OCI-LY1 (cell line): Measurements from ENCODE around the gene ZNF407.

Experiments
- EZH2 ChIP-seq: fragments of 200-600 bp; sonication (generic), shearing (Covaris generic); IDR thresholded peaks from 2 replicates; pipeline ENCODE4 v1.8.0; 2017; ENCODE audit warnings: borderline replicate concordance, mixed run types, mild to moderate bottlenecking, antibody characterized with exemption, low read length, moderate library complexity, mixed read lengths
- TF ChIP-seq, protein P1 (sequence below): fragments of 200-600 bp; sonication (generic), shearing (Covaris generic); IDR thresholded peaks from 2 replicates; pipeline ENCODE4 v1.5.1; 2017; ENCODE audit warnings: mild to moderate bottlenecking, antibody characterized with exemption, low read length, moderate library complexity, mixed read lengths

GRCh38 chr18:75112186-75113096 is 514.8 kb downstream of the ZNF407 start:
- TF ChIP-seq, protein P1, sequence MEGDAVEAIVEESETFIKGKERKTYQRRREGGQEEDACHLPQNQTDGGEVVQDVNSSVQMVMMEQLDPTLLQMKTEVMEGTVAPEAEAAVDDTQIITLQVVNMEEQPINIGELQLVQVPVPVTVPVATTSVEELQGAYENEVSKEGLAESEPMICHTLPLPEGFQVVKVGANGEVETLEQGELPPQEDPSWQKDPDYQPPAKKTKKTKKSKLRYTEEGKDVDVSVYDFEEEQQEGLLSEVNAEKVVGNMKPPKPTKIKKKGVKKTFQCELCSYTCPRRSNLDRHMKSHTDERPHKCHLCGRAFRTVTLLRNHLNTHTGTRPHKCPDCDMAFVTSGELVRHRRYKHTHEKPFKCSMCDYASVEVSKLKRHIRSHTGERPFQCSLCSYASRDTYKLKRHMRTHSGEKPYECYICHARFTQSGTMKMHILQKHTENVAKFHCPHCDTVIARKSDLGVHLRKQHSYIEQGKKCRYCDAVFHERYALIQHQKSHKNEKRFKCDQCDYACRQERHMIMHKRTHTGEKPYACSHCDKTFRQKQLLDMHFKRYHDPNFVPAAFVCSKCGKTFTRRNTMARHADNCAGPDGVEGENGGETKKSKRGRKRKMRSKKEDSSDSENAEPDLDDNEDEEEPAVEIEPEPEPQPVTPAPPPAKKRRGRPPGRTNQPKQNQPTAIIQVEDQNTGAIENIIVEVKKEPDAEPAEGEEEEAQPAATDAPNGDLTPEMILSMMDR = no peak
- TF ChIP-seq EZH2 = no peak
